Measurements from ENCODE around the gene JUNB. TPM values are rescaled to one million over a fixed set of nuclear protein-coding genes. Genes with fewer than 3 reads are reported as not detected.

JUNB gene
- polyA plus RNA-seq, 2 of the 4 experiments (the other 2 are of a cell fraction): 55.6 to 94.7 TPM

DNA sequence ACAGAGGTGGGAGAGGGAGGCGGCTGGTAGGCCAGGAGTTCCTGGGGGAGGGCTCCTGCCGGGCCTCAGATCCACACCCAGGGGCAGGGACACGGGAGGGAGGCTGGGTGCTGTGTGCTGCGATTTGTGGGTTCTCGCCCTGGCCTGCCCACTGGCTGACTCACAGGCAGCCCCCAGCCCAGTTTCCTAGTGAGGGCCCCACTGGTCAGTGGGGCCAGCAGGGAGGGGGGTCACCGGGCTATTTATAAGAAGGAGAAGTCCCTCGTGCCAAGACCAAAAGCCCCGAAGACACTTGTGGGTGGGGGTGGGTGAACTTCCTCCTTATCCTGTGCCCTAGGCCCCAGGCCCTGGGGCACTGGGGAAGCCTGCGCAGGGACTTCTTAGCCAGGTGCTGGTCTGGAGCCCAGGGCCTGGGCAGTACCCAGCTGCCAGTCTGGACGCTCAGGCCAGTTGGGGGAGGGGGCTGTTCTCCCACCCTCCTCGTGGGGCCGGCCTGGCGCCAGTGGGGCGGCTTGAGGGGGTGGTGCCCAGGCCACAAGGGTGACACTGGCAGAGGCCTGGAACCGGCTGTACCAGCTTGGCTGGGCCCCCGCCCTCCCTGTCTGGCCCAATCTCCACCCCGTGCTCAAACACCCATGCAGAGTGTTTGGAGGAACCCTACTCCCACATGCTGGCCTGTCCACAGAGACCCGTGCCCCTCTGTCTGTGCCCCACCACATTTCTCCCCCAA lies 5.0 kb upstream of the JUNB start:
- ChIA-PET CTCF (interaction anchor here (3.1 to 5.0 kb wide), 2 partner anchors 9 to 10 kb away, joined by 17 to 58 read pairs; no protein-coding TSS in a partner anchor), POLR2A (interaction anchor here (0.6 kb wide), 1 partner anchor 78 kb away, joined by 3 read pairs; no protein-coding TSS in a partner anchor)
- ATAC-seq (no peak), FAIRE-seq (no peak), DNase-seq (ENCODE audit: low read depth in 1 of 2, low spot score in 1 of 2) (peak in 1 of 2 experiments; percentile 31)
- no peak overlapping the region for H3K4me3 ChIP-seq
- peaks cover 80% of the 10 kb centered on the region for H3K4me1 ChIP-seq
- H3K27ac ChIP-seq: peak overlapping the region; percentile 96 to 99
- peak overlapping the region; percentile 99 for H3K4me2 ChIP-seq
- WGBS (ENCODE audit: missing lambda C conversion rate): 52% methylated on average over 6 of the region's 18 CpGs
- TF ChIP-seq, protein P1, sequence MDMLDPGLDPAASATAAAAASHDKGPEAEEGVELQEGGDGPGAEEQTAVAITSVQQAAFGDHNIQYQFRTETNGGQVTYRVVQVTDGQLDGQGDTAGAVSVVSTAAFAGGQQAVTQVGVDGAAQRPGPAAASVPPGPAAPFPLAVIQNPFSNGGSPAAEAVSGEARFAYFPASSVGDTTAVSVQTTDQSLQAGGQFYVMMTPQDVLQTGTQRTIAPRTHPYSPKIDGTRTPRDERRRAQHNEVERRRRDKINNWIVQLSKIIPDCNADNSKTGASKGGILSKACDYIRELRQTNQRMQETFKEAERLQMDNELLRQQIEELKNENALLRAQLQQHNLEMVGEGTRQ (IDR thresholded peaks at IDR 0.05): no peak
- TF ChIP-seq GATA3 (IDR thresholded peaks at IDR 0.05; ENCODE audit: borderline replicate concordance): no peak
- no peaks in the 10 kb centered on the region for H3K9me3 ChIP-seq

DNA sequence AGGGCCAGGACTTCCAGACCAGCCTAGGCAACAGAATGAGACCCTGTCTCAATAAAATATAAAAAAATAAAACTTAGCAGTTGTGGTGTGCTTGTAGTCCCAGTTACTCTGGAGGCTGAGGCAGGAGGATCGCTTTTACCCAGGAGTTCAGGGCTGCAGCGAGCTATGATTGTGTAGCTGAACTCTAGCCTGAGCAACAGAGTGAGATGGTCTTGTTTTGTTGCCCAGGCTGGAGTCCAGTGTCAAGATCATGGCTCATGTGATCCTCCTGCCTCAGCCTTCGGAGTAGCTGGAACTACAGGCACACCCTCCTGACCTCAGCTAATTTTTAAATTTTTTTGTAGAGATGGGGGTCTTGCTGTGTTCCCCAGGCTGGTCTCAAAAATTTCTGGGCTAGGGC lies 4.3 kb upstream of the JUNB start:
- TF ChIP-seq SMC3 (IDR thresholded peaks at IDR 0.05) (no peak), HOXB13 (CRISPR knock-in tag; IDR thresholded peaks at IDR 0.05; ENCODE audit: low read depth) (no peak), ZC3H11A (IDR thresholded peaks at IDR 0.05) (no peak), RARB (CRISPR knock-in tag; IDR thresholded peaks at IDR 0.05) (no peak), JUNB (IDR thresholded peaks at IDR 0.05) (no peak), EP300 (IDR thresholded peaks at IDR 0.05) (no peak), TP53 (CRISPR knock-in tag; IDR thresholded peaks at IDR 0.05) (no peak), NPAS2 (CRISPR knock-in tag; IDR thresholded peaks at IDR 0.05; ENCODE audit: borderline replicate concordance) (no peak), POLR2AphosphoS2 (conservative IDR thresholded peaks at IDR 0.05; ENCODE audit: low read length) (no peak), RAD21 (conservative IDR thresholded peaks at IDR 0.05 in 1 of 2, IDR thresholded peaks at IDR 0.05 in 1 of 2) (no peak), ZSCAN20 (CRISPR knock-in tag; IDR thresholded peaks at IDR 0.05) (no peak)
- TF ChIP-seq, protein P2, sequence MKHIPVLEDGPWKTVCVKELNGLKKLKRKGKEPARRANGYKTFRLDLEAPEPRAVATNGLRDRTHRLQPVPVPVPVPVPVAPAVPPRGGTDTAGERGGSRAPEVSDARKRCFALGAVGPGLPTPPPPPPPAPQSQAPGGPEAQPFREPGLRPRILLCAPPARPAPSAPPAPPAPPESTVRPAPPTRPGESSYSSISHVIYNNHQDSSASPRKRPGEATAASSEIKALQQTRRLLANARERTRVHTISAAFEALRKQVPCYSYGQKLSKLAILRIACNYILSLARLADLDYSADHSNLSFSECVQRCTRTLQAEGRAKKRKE (CRISPR knock-in tag; IDR thresholded peaks at IDR 0.05; ENCODE audit: low read depth): no peak
- TF ChIP-seq, protein P3, sequence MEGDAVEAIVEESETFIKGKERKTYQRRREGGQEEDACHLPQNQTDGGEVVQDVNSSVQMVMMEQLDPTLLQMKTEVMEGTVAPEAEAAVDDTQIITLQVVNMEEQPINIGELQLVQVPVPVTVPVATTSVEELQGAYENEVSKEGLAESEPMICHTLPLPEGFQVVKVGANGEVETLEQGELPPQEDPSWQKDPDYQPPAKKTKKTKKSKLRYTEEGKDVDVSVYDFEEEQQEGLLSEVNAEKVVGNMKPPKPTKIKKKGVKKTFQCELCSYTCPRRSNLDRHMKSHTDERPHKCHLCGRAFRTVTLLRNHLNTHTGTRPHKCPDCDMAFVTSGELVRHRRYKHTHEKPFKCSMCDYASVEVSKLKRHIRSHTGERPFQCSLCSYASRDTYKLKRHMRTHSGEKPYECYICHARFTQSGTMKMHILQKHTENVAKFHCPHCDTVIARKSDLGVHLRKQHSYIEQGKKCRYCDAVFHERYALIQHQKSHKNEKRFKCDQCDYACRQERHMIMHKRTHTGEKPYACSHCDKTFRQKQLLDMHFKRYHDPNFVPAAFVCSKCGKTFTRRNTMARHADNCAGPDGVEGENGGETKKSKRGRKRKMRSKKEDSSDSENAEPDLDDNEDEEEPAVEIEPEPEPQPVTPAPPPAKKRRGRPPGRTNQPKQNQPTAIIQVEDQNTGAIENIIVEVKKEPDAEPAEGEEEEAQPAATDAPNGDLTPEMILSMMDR (IDR thresholded peaks at IDR 0.05): no peak
- POLR2A ChIA-PET: no interaction called here
- 94% methylated on average over 3 of the region's 3 CpGs for WGBS (ENCODE audit: missing lambda C conversion rate)
- peaks cover 74% of the 10 kb centered on the region for H3K4me1 ChIP-seq
- DNase-seq (ENCODE audit: low read depth in 1 of 2, low spot score in 1 of 2) (no peak), ATAC-seq (no peak), FAIRE-seq (no peak)
- peak overlapping the region; percentile 99; the same call in 2 of the 3 replicates for H3K4me2 ChIP-seq
- CTCF ChIA-PET: interaction anchor here (1.3 to 5.0 kb wide), 3 partner anchors 9 to 13 kb away, joined by 3 to 58 read pairs (median 17); no protein-coding TSS in a partner anchor
- H3K9me3 ChIP-seq: no peaks in the 10 kb centered on the region
- peak overlapping the region; percentile 96 to 99 for H3K27ac ChIP-seq
- H3K4me3 ChIP-seq: no peak overlapping the region

DNA sequence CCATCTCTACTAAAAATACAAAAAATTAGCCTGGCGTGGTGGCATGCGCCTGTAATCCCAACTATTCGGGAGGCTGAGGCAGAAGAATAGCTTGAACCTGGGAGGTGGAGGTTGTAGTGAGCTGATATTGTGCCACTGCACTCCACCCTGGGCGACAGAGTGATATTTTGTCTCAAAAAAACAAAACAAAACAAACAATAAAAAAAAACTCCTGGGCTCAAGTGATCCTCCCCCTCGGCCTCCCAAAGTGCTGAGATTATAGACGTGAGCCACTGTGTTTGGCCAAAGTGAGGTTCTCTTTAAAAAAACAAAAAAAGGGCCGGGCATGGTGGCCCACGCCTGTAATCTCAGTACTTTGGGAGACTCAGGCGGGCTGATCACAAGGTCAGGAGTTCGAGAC lies 3.8 kb upstream of the JUNB start:
- DNase-seq (ENCODE audit: low read depth in 1 of 2, low spot score in 1 of 2): no peak
- H3K27ac ChIP-seq: peak overlapping the region; percentile 96 to 99

More for the DNA sequence above, 3.8 kb upstream of the JUNB start:
- POLR2A ChIA-PET: interaction anchor here (2.4 kb wide), 1 partner anchor 9 kb away, joined by 24 read pairs; no protein-coding TSS in a partner anchor
- ATAC-seq (no peak), FAIRE-seq (no peak)
- Histone ChIP-seq H3K4me3 (no peak overlapping the region), H3K4me2 (peak overlapping the region; percentile 99; the same call in 1 of the 3 replicates), H3K4me1 (peaks cover 71% of the 10 kb centered on the region), H3K9me3 (no peaks in the 10 kb centered on the region)
- TF ChIP-seq, protein P4, sequence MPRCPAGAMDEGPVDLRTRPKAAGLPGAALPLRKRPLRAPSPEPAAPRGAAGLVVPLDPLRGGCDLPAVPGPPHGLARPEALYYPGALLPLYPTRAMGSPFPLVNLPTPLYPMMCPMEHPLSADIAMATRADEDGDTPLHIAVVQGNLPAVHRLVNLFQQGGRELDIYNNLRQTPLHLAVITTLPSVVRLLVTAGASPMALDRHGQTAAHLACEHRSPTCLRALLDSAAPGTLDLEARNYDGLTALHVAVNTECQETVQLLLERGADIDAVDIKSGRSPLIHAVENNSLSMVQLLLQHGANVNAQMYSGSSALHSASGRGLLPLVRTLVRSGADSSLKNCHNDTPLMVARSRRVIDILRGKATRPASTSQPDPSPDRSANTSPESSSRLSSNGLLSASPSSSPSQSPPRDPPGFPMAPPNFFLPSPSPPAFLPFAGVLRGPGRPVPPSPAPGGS (IDR thresholded peaks at IDR 0.05): no peak
- TF ChIP-seq, protein P5, sequence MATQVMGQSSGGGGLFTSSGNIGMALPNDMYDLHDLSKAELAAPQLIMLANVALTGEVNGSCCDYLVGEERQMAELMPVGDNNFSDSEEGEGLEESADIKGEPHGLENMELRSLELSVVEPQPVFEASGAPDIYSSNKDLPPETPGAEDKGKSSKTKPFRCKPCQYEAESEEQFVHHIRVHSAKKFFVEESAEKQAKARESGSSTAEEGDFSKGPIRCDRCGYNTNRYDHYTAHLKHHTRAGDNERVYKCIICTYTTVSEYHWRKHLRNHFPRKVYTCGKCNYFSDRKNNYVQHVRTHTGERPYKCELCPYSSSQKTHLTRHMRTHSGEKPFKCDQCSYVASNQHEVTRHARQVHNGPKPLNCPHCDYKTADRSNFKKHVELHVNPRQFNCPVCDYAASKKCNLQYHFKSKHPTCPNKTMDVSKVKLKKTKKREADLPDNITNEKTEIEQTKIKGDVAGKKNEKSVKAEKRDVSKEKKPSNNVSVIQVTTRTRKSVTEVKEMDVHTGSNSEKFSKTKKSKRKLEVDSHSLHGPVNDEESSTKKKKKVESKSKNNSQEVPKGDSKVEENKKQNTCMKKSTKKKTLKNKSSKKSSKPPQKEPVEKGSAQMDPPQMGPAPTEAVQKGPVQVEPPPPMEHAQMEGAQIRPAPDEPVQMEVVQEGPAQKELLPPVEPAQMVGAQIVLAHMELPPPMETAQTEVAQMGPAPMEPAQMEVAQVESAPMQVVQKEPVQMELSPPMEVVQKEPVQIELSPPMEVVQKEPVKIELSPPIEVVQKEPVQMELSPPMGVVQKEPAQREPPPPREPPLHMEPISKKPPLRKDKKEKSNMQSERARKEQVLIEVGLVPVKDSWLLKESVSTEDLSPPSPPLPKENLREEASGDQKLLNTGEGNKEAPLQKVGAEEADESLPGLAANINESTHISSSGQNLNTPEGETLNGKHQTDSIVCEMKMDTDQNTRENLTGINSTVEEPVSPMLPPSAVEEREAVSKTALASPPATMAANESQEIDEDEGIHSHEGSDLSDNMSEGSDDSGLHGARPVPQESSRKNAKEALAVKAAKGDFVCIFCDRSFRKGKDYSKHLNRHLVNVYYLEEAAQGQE (IDR thresholded peaks at IDR 0.05): no peak
- no peak for TF ChIP-seq EHF (CRISPR knock-in tag; IDR thresholded peaks at IDR 0.05)
- TF ChIP-seq MAFK (IDR thresholded peaks at IDR 0.05; ENCODE audit: partially characterized antibody): no peak
- TF ChIP-seq BHLHE40 (IDR thresholded peaks at IDR 0.05; ENCODE audit: low read depth, low read length): no peak
- CTCF ChIA-PET: interaction anchor here (1.3 to 5.0 kb wide), 5 partner anchors 9 to 30 kb away, joined by 3 to 58 read pairs (median 8); no protein-coding TSS in a partner anchor
- WGBS (ENCODE audit: missing lambda C conversion rate): 79% methylated on average over 10 of the region's 10 CpGs

Measured in A549 (cell line).